Nephron (organoid): Measurements from ENCODE around the gene ENPP3.
"Not testable (repeated sequence)": the region's sequence is repeated elsewhere in the genome, so short reads cannot be mapped to it uniquely, and the experiment has no call there.

Experiments used
- H3K27ac Mint-ChIP-seq, 3 experiments: 2 replicates each; pipeline ENCODE4 v1.8.0; 2020; ENCODE audit warnings: mixed read lengths in 3 of 3, mild to moderate bottlenecking in 2 of 3, moderate library complexity in 1 of 3
- H3K27me3 Mint-ChIP-seq: 2 replicates; pipeline ENCODE4 v1.8.0; 2021; ENCODE audit warnings: low read depth, mild to moderate bottlenecking, moderate library complexity, mixed read lengths
- H3K36me3 Mint-ChIP-seq: 2 replicates; pipeline ENCODE4 v1.8.0; 2020; ENCODE audit warnings: low read depth, mixed read lengths
- H3K4me1 Mint-ChIP-seq: 2 replicates; pipeline ENCODE4 v1.8.0; 2020; ENCODE audit warnings: mixed read lengths
- H3K4me3 Mint-ChIP-seq, 3 experiments: 2 replicates each; pipeline ENCODE4 v1.8.0; 2020; ENCODE audit warnings: mild to moderate bottlenecking in 3 of 3, mixed read lengths in 3 of 3, moderate library complexity in 2 of 3
- H3K9me3 Mint-ChIP-seq: 2 replicates; pipeline ENCODE4 v1.8.0; 2020; ENCODE audit warnings: mixed read lengths
- CTCF ChIP-seq, 3 experiments: fragments of 200-600 bp; sonication (generic); IDR thresholded peaks; one replicate each; pipeline ENCODE4 v1.5.0; 2021; ENCODE audit warnings: antibody characterized with exemption in 3 of 3; ENCODE audit not compliant: unreplicated experiment in 3 of 3

Gene ENPP3

GRCh38 chr6:131692031-131692430, 54.9 kb downstream of the ENPP3 start:
- Mint-ChIP-seq H3K36me3 (no peaks in the 10 kb centered on the region), H3K9me3 (no peaks in the 10 kb centered on the region), H3K27ac (no peak overlapping the region), H3K4me3 (no peak overlapping the region), H3K4me1 (no peaks in the 10 kb centered on the region), H3K27me3 (peaks cover 3% of the 10 kb centered on the region)
- no peak for TF ChIP-seq CTCF (IDR thresholded peaks at IDR 0.05; ENCODE audit: unreplicated experiment in 3 of 3)

GRCh38 chr6:131692589-131692988, 55.5 kb downstream of the ENPP3 start:
- Mint-ChIP-seq H3K4me1 (no peaks in the 10 kb centered on the region), H3K4me3 (no peak overlapping the region), H3K27me3 (peaks cover 3% of the 10 kb centered on the region), H3K36me3 (no peaks in the 10 kb centered on the region), H3K9me3 (no peaks in the 10 kb centered on the region), H3K27ac (no peak overlapping the region)
- TF ChIP-seq CTCF (IDR thresholded peaks at IDR 0.05; ENCODE audit: unreplicated experiment in 3 of 3): no peak

GRCh38 chr6:131693384-131693783, 56.3 kb downstream of the ENPP3 start:
- H3K27me3 Mint-ChIP-seq: peaks cover 3% of the 10 kb centered on the region
- H3K36me3 Mint-ChIP-seq: no peaks in the 10 kb centered on the region
- no peak overlapping the region for H3K27ac Mint-ChIP-seq
- H3K9me3 Mint-ChIP-seq: no peaks in the 10 kb centered on the region
- no peak for TF ChIP-seq CTCF (IDR thresholded peaks at IDR 0.05; ENCODE audit: unreplicated experiment in 3 of 3)
- no peaks in the 10 kb centered on the region for H3K4me1 Mint-ChIP-seq
- H3K4me3 Mint-ChIP-seq: no peak overlapping the region

GRCh38 chr6:131694832-131695426, 57.8 kb downstream of the ENPP3 start:
- Mint-ChIP-seq H3K9me3 (no peaks in the 10 kb centered on the region), H3K27ac (no peak overlapping the region), H3K27me3 (peaks cover 3% of the 10 kb centered on the region), H3K36me3 (no peaks in the 10 kb centered on the region), H3K4me3 (no peak overlapping the region), H3K4me1 (no peaks in the 10 kb centered on the region)
- peak; percentile 82 to 89 (median 89) for TF ChIP-seq CTCF (IDR thresholded peaks at IDR 0.05; ENCODE audit: unreplicated experiment in 3 of 3)

GRCh38 chr6:131696956-131697355, 59.9 kb downstream of the ENPP3 start:
- H3K4me1 Mint-ChIP-seq: no peaks in the 10 kb centered on the region
- no peaks in the 10 kb centered on the region for H3K36me3 Mint-ChIP-seq
- H3K4me3 Mint-ChIP-seq: no peak overlapping the region
- H3K27ac Mint-ChIP-seq: no peak overlapping the region
- H3K27me3 Mint-ChIP-seq: peaks cover 3% of the 10 kb centered on the region
- no peak for TF ChIP-seq CTCF (IDR thresholded peaks at IDR 0.05; ENCODE audit: unreplicated experiment in 3 of 3)
- H3K9me3 Mint-ChIP-seq: no peaks in the 10 kb centered on the region

- H3K27me3 Mint-ChIP-seq, H3K27ac Mint-ChIP-seq, H3K36me3 Mint-ChIP-seq, H3K4me1 Mint-ChIP-seq, H3K4me3 Mint-ChIP-seq, H3K9me3 Mint-ChIP-seq: not testable (repeated sequence)
Observed at GRCh38 chr6:131700851-131701250, 63.7 kb downstream of the ENPP3 start.

GRCh38 chr6:131703905-131704304, 66.8 kb downstream of the ENPP3 start:
- H3K9me3 Mint-ChIP-seq, H3K27me3 Mint-ChIP-seq, H3K4me1 Mint-ChIP-seq, H3K4me3 Mint-ChIP-seq, H3K36me3 Mint-ChIP-seq, H3K27ac Mint-ChIP-seq: not testable (repeated sequence)

GRCh38 chr6:131710917-131711316, 73.8 kb downstream of the ENPP3 start, which contains the start of gene CTAGE9:
TSS of gene CTAGE9 (minus strand) at chr6:131711017. CDS start at chr6:131711017, 0 bp downstream.
- H3K27ac Mint-ChIP-seq, H3K36me3 Mint-ChIP-seq, H3K27me3 Mint-ChIP-seq, H3K4me3 Mint-ChIP-seq, H3K4me1 Mint-ChIP-seq, H3K9me3 Mint-ChIP-seq: not testable (repeated sequence)

- not testable (repeated sequence) for H3K4me3 Mint-ChIP-seq, H3K36me3 Mint-ChIP-seq, H3K9me3 Mint-ChIP-seq, H3K27me3 Mint-ChIP-seq, H3K4me1 Mint-ChIP-seq, H3K27ac Mint-ChIP-seq
Observed at GRCh38 chr6:131715567-131715966, 78.5 kb downstream of the ENPP3 start.
